Breast epithelium (tissue), 4 donors: ENCODE measurements around the gene DGKB. TPM values are rescaled to one million over a fixed set of nuclear protein-coding genes. Genes with fewer than 3 reads are reported as not detected.

Experiments
- DNase-seq, 2 donors: peaks; one replicate each; pipeline ENCODE4 v3.0.0-alpha.2; 2019; ENCODE audit warnings: low spot score in 2 of 2
- H3K27ac ChIP-seq, 2 donors: fragments of 200-600 bp; sonication (generic) in 1 of 2; one replicate each; pipeline ENCODE4 v1.5.1; 2016 to 2019; ENCODE audit warnings: mild to moderate bottlenecking in 1 of 2
- H3K27me3 ChIP-seq, 2 donors: fragments of 200-600 bp; sonication (generic) in 1 of 2; one replicate each; pipeline versions ENCODE4 v1.5.1 to v1.6.0; 2017 to 2019; ENCODE audit warnings: control low read depth in 1 of 2, mild to moderate bottlenecking in 1 of 2
- H3K36me3 ChIP-seq: fragments of 200-600 bp; one replicate; pipeline ENCODE4 v1.5.1; 2019
- H3K4me1 ChIP-seq, 2 donors: fragments of 200-600 bp; sonication (generic); one replicate each; pipeline ENCODE4 v1.5.1; 2016 to 2019; ENCODE audit warnings: control low read depth in 1 of 2
- H3K4me3 ChIP-seq, 3 donors: fragments of 200-600 bp; sonication (generic); 1 replicate in 2 of 3; 2 replicates in 1 of 3; pipeline ENCODE4 v1.5.1; 2016 to 2019; ENCODE audit warnings: mild to moderate bottlenecking in 3 of 3, moderate library complexity in 2 of 3
- H3K9me3 ChIP-seq, 2 donors: fragments of 200-600 bp; sonication (generic) in 1 of 2; one replicate each; pipeline ENCODE4 v1.5.1; 2016 to 2019; ENCODE audit warnings: control low read depth in 1 of 2
- POLR2A ChIP-seq: fragments of 450-650 bp; IDR thresholded peaks from one replicate; pipeline ENCODE4 v1.6.1; 2016; ENCODE audit warnings: antibody characterized with exemption, mild to moderate bottlenecking, moderate library complexity
- POLR2AphosphoS5 ChIP-seq, 3 donors: sonication (generic); formaldehyde crosslinking; IDR thresholded peaks; one replicate each; pipeline ENCODE4 v1.6.1; 2017; ENCODE audit warnings: antibody characterized with exemption in 3 of 3
- intact Hi-C: fragments of 100-400 bp; cut with DNase I; formaldehyde crosslinking; loops from one replicate; pipeline ENCODE4 v1.15.1; 2023; ENCODE audit warnings: low total_unique reads
- total RNA-seq, 3 donors: library from RNA; depleted of rRNA; stranded (reverse); fragments of >200 nt; gene quantifications; one replicate each; pipeline ENCODE4 v1.1.0, GENCODE V29; 2016
- TF ChIP-seq, protein P1 (sequence below), 3 donors: fragments of 450-650 bp; IDR thresholded peaks; one replicate each; pipeline ENCODE4 v1.5.1; 2016 to 2017; ENCODE audit warnings: antibody characterized with exemption in 3 of 3, mild to moderate bottlenecking in 3 of 3, moderate library complexity in 3 of 3

Gene DGKB
- total RNA-seq, 3 donors from 2014 or later = 0.16 to 0.44 (median 0.33) TPM

DNA sequence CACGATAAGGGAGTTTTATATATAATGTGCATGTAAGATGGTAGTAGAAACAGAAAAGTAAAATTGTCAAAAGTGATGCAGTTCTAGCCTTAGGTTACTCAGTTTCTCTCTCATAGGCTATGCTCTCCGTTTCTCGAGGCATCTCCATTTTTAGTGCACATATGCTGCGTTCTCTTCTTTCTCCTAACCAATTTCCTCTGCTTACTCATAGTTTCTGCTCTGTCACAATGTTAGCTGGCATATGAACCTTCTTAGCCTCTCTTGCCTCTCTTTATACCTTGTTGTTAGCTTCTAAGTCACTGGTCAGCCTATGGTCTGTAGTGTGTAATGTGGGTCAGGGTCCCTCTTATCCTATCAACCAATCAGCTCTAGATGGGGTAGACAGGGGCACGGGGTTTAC lies 632.5 kb downstream of the DGKB start:
- no peaks in the 10 kb centered on the region for H3K36me3 ChIP-seq
- no peak overlapping the region for H3K27ac ChIP-seq
- no peak overlapping the region for H3K4me3 ChIP-seq
- H3K27me3 ChIP-seq = no peaks in the 10 kb centered on the region
- intact Hi-C loops = no loop called here
- TF ChIP-seq POLR2AphosphoS5 (IDR thresholded peaks at IDR 0.05) = no peak
- TF ChIP-seq, protein P1, sequence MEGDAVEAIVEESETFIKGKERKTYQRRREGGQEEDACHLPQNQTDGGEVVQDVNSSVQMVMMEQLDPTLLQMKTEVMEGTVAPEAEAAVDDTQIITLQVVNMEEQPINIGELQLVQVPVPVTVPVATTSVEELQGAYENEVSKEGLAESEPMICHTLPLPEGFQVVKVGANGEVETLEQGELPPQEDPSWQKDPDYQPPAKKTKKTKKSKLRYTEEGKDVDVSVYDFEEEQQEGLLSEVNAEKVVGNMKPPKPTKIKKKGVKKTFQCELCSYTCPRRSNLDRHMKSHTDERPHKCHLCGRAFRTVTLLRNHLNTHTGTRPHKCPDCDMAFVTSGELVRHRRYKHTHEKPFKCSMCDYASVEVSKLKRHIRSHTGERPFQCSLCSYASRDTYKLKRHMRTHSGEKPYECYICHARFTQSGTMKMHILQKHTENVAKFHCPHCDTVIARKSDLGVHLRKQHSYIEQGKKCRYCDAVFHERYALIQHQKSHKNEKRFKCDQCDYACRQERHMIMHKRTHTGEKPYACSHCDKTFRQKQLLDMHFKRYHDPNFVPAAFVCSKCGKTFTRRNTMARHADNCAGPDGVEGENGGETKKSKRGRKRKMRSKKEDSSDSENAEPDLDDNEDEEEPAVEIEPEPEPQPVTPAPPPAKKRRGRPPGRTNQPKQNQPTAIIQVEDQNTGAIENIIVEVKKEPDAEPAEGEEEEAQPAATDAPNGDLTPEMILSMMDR (IDR thresholded peaks at IDR 0.05) = no peak
- no peak for TF ChIP-seq POLR2A
- no peaks in the 10 kb centered on the region for H3K9me3 ChIP-seq
- DNase-seq = no peak
- H3K4me1 ChIP-seq = no peaks in the 10 kb centered on the region

DNA sequence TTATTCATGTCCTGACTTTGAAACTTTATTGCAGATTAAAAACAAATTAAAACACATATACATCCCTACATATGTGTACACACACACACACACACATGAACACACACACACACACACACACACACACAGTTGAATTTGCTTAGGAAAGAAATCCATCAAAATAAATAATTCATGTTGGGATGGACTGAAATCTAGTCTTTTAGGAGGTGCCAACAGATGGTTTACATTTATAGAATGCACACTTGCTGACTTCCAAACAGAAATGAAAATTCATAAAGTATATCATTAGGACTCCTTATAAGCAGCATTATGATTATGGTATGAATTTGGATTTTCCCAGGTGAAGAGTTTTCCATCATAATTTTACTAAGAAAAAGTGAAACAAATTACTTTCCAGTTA lies 642.5 kb downstream of the DGKB start:
- Histone ChIP-seq H3K36me3 (no peaks in the 10 kb centered on the region), H3K27me3 (no peaks in the 10 kb centered on the region), H3K4me3 (no peak overlapping the region), H3K27ac (no peak overlapping the region), H3K9me3 (no peaks in the 10 kb centered on the region), H3K4me1 (no peaks in the 10 kb centered on the region)
- TF ChIP-seq POLR2A (no peak), POLR2AphosphoS5 (IDR thresholded peaks at IDR 0.05) (no peak)
- TF ChIP-seq, protein P1 (IDR thresholded peaks at IDR 0.05) = no peak
- DNase-seq = no peak
- intact Hi-C loops = no loop called here

DNA sequence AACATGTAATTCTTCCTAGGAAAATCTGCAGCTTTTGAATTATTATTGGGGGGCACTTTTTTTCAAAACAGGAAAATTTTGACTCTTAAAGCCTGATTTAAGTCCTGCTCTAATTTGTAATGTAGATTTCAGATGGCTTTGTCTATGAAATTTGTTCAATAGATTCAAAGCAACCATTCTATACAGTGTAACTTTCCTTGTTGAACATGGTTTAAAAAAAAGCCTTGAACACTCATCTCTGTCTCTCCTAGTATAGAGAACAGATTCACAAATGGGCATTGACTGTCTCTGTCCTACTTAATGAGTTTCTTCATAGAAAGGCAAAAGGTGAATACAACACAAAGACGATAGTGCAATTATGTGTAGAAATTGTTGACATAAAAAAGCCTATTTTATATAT lies 643.7 kb downstream of the DGKB start:
- H3K4me1 ChIP-seq = no peaks in the 10 kb centered on the region
- DNase-seq = no peak
- no peaks in the 10 kb centered on the region for H3K9me3 ChIP-seq
- H3K27me3 ChIP-seq = no peaks in the 10 kb centered on the region
- intact Hi-C loops = no loop called here
- TF ChIP-seq, protein P1 (IDR thresholded peaks at IDR 0.05) = no peak
- TF ChIP-seq POLR2A (no peak), POLR2AphosphoS5 (IDR thresholded peaks at IDR 0.05) (no peak)
- H3K36me3 ChIP-seq = no peaks in the 10 kb centered on the region
- no peak overlapping the region for H3K4me3 ChIP-seq
- no peak overlapping the region for H3K27ac ChIP-seq

DNA sequence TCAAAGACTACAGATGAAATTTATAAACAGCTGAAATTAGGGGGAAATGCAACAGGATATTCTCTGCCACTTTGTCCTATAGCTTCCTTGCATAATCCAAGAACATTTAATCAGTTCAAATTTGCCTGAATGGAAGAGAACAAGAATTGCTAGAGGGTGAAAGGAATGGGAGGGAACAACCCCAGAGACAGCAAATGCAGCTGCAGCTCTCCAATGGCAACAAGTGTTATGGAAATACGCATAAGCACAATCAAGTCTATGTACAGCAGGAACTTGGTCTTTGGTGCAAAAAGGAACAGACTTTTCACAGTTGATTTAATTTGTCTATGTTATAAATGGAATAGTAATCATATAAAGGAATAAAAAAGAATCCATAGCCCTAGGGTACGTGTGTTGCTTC lies 644.1 kb downstream of the DGKB start:
- Histone ChIP-seq H3K27me3 (no peaks in the 10 kb centered on the region), H3K36me3 (no peaks in the 10 kb centered on the region), H3K27ac (no peak overlapping the region), H3K4me3 (no peak overlapping the region), H3K9me3 (no peaks in the 10 kb centered on the region), H3K4me1 (no peaks in the 10 kb centered on the region)
- intact Hi-C loops = no loop called here
- no peak for DNase-seq
- TF ChIP-seq POLR2A (no peak), POLR2AphosphoS5 (IDR thresholded peaks at IDR 0.05) (no peak)
- TF ChIP-seq, protein P1 (IDR thresholded peaks at IDR 0.05) = no peak

DNA sequence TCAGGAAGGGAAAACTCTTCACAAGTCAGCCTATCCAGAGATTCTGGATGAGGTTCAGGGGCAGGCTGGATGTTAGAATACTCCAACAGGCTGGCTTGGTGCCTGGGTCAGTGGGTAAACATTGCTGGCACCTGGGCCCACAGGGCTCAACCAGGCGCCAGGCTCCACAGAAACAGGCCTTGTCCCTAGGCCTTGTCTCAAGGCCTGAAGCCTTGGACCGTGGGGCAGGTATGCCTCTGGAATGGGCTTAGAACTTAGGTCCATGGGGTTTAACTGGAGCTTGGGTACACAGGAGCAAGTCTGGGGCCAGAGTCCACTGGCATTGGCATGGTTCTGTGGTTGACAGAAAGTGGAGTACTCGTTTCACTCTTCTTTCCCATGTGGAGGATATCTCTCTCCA lies 650.1 kb downstream of the DGKB start:
- intact Hi-C loops = no loop called here
- Histone ChIP-seq H3K36me3 (no peaks in the 10 kb centered on the region), H3K9me3 (peaks cover 0 to 6% of the 10 kb centered on the region in 2 donors), H3K27ac (no peak overlapping the region), H3K27me3 (no peaks in the 10 kb centered on the region), H3K4me3 (no peak overlapping the region), H3K4me1 (no peaks in the 10 kb centered on the region)
- DNase-seq = no peak
- TF ChIP-seq, protein P1 (IDR thresholded peaks at IDR 0.05) = no peak
- TF ChIP-seq POLR2A = no peak
- TF ChIP-seq POLR2AphosphoS5 (IDR thresholded peaks at IDR 0.05) = no peak
